Measurements from ENCODE around the gene SMIM41.
"Not testable (repeated sequence)": the region's sequence is repeated elsewhere in the genome, so short reads cannot be mapped to it uniquely, and the experiment has no call there.

The SMIM41 gene

GRCh38 chr12:52085682-52086180 is 6.2 kb downstream of the SMIM41 start:
- no peak for DNase-seq (ENCODE audit: low spot score)

GRCh38 chr12:52086366-52086765 is 6.9 kb downstream of the SMIM41 start:
- DNase-seq (ENCODE audit: low spot score) = peak; percentile 13

- peak; percentile 1 for DNase-seq (ENCODE audit: low spot score)
These were observed 7.7 kb downstream of the SMIM41 start for GRCh38 chr12:52086944-52087835.

GRCh38 chr12:52087961-52088820 is 8.7 kb downstream of the SMIM41 start:
- DNase-seq (ENCODE audit: low spot score) = peak; percentile 1

GRCh38 chr12:52089491-52089890 is 10.0 kb downstream of the SMIM41 start:
- DNase-seq (ENCODE audit: low spot score) = no peak

GRCh38 chr12:52090291-52090690 is 10.8 kb downstream of the SMIM41 start:
- no peak for DNase-seq (ENCODE audit: low spot score)

GRCh38 chr12:52091061-52091460 is 11.6 kb downstream of the SMIM41 start:
- DNase-seq (ENCODE audit: low spot score) = peak; percentile 1

GRCh38 chr12:52091869-52092268 is 12.4 kb downstream of the SMIM41 start:
- DNase-seq (ENCODE audit: low spot score) = no peak

GRCh38 chr12:52093346-52093745 is 13.8 kb downstream of the SMIM41 start:
- DNase-seq (ENCODE audit: low spot score) = peak; percentile 1

- no peak for DNase-seq (ENCODE audit: low spot score)
These were observed 17.0 kb downstream of the SMIM41 start for GRCh38 chr12:52096332-52097044.

GRCh38 chr12:52097045-52097666 is 17.7 kb downstream of the SMIM41 start:
- DNase-seq (ENCODE audit: low spot score) = no peak

GRCh38 chr12:52104431-52105089 is 25.1 kb downstream of the SMIM41 start:
- DNase-seq (ENCODE audit: low spot score) = not testable (repeated sequence)

- DNase-seq (ENCODE audit: low spot score) = not testable (repeated sequence)
These were observed 37.0 kb downstream of the SMIM41 start for GRCh38 chr12:52116222-52117125.

GRCh38 chr12:52117806-52118475 is 38.4 kb downstream of the SMIM41 start:
- not testable (repeated sequence) for DNase-seq (ENCODE audit: low spot score)

- DNase-seq (ENCODE audit: low spot score) = peak; percentile 27
These were observed 40.1 kb downstream of the SMIM41 start for GRCh38 chr12:52119398-52120254.

GRCh38 chr12:52120951-52121823 is 41.7 kb downstream of the SMIM41 start:
- peak; percentile 1 for DNase-seq (ENCODE audit: low spot score)

GRCh38 chr12:52121824-52122539 is 42.5 kb downstream of the SMIM41 start:
- peak; percentile 76 for DNase-seq (ENCODE audit: low spot score)
